Activated naive CD4-positive, alpha-beta T cell treated with anti-CD3 and anti-CD28 coated beads, Interleukin-2, amount 50 U/mL, for 72 hours (primary cell): ENCODE results near the gene SUCLG2. TPM values are rescaled to one million over a fixed set of nuclear protein-coding genes. Genes with fewer than 3 reads are reported as not detected.

Source experiments
- ATAC-seq, 2 donors: fragments of 150-1000 bp; cut with Tn5 transposase; 2 replicates each; pipeline ENCODE4 v1.10.0; 2021; ENCODE audit warnings: mild to moderate bottlenecking in 2 of 2, moderate library complexity in 2 of 2
- DNase-seq, 2 donors: peaks; one replicate each; pipeline ENCODE4 v3.0.0; 2021 to 2022; ENCODE audit warnings: low spot score in 2 of 2
- H3K27ac Mint-ChIP-seq, 2 donors: one replicate each; pipeline ENCODE4 v1.8.0; 2022; ENCODE audit warnings: mild to moderate bottlenecking in 2 of 2, mixed read lengths in 2 of 2
- H3K36me3 Mint-ChIP-seq, 2 donors: one replicate each; pipeline ENCODE4 v1.8.0; 2022; ENCODE audit warnings: mixed read lengths in 2 of 2
- H3K9me3 Mint-ChIP-seq, 2 donors: one replicate each; pipeline ENCODE4 v1.8.0; 2022; ENCODE audit warnings: mixed read lengths in 2 of 2
- total RNA-seq, 2 donors: library from RNA; stranded (reverse); gene quantifications; one replicate each; pipeline ENCODE4 v1.2.3, GENCODE V29; 2022

Gene SUCLG2
- total RNA-seq, 2 donors from 2014 or later = 48.1 to 70.6 TPM

GRCh38 chr3:67481126-67481525 lies 173.3 kb downstream of the SUCLG2 start:
- no peak for ATAC-seq
- H3K9me3 Mint-ChIP-seq = no peaks in the 10 kb centered on the region
- H3K36me3 Mint-ChIP-seq = peaks cover 32 to 40% of the 10 kb centered on the region in 2 donors
- DNase-seq = no peak
- no peak overlapping the region for H3K27ac Mint-ChIP-seq

GRCh38 chr3:67478423-67478822 lies 176.0 kb downstream of the SUCLG2 start:
- peaks cover 32 to 48% of the 10 kb centered on the region in 2 donors for H3K36me3 Mint-ChIP-seq
- no peak overlapping the region for H3K27ac Mint-ChIP-seq
- DNase-seq (no peak), ATAC-seq (no peak)
- no peaks in the 10 kb centered on the region for H3K9me3 Mint-ChIP-seq

GRCh38 chr3:67474311-67474710 lies 180.1 kb downstream of the SUCLG2 start:
- no peaks in the 10 kb centered on the region for H3K9me3 Mint-ChIP-seq
- H3K36me3 Mint-ChIP-seq = peaks cover 21 to 47% of the 10 kb centered on the region in 2 donors
- DNase-seq (no peak), ATAC-seq (no peak)
- no peak overlapping the region for H3K27ac Mint-ChIP-seq

- ATAC-seq (no peak), DNase-seq (no peak)
- H3K9me3 Mint-ChIP-seq = peaks cover 0 to 6% of the 10 kb centered on the region in 2 donors
- no peak overlapping the region for H3K27ac Mint-ChIP-seq
- H3K36me3 Mint-ChIP-seq = peaks cover 18 to 57% of the 10 kb centered on the region in 2 donors
These were observed 181.7 kb downstream of the SUCLG2 start for GRCh38 chr3:67472674-67473201.

GRCh38 chr3:67470207-67470606 lies 184.2 kb downstream of the SUCLG2 start:
- no peak for DNase-seq
- Mint-ChIP-seq H3K27ac (no peak overlapping the region), H3K36me3 (peaks cover 19 to 48% of the 10 kb centered on the region in 2 donors), H3K9me3 (peaks cover 0 to 6% of the 10 kb centered on the region in 2 donors)
- ATAC-seq = no peak

- peaks cover 0 to 6% of the 10 kb centered on the region in 2 donors for H3K9me3 Mint-ChIP-seq
- no peak for ATAC-seq
- H3K36me3 Mint-ChIP-seq = peaks cover 15 to 38% of the 10 kb centered on the region in 2 donors
- peak overlapping the region in 1 of 2 donors; percentile 84 for H3K27ac Mint-ChIP-seq
- DNase-seq = no peak
These were observed 185.9 kb downstream of the SUCLG2 start for GRCh38 chr3:67468511-67468910.

- Mint-ChIP-seq H3K27ac (no peak overlapping the region), H3K36me3 (peaks cover 18 to 23% of the 10 kb centered on the region in 2 donors), H3K9me3 (peaks cover 0 to 3% of the 10 kb centered on the region in 2 donors)
- DNase-seq = no peak
- ATAC-seq = no peak
These were observed 190.8 kb downstream of the SUCLG2 start for GRCh38 chr3:67463656-67464055.

- ATAC-seq = peak in 1 of 2 donors; percentile 30
- Mint-ChIP-seq H3K36me3 (peaks cover 6 to 19% of the 10 kb centered on the region in 2 donors), H3K27ac (peak overlapping the region; percentile 48 to 56), H3K9me3 (no peaks in the 10 kb centered on the region)
- no peak for DNase-seq
These were observed 192.2 kb downstream of the SUCLG2 start for GRCh38 chr3:67462187-67462586.

GRCh38 chr3:67461667-67462142 lies 192.7 kb downstream of the SUCLG2 start:
- peaks cover 6 to 19% of the 10 kb centered on the region in 2 donors for H3K36me3 Mint-ChIP-seq
- peak overlapping the region; percentile 29 to 48 for H3K27ac Mint-ChIP-seq
- ATAC-seq (peak in 1 of 2 donors; percentile 70), DNase-seq (no peak)
- H3K9me3 Mint-ChIP-seq = no peaks in the 10 kb centered on the region

GRCh38 chr3:67460841-67461510 lies 193.4 kb downstream of the SUCLG2 start:
- no peak for ATAC-seq
- H3K27ac Mint-ChIP-seq = peak overlapping the region in 1 of 2 donors; percentile 29
- no peaks in the 10 kb centered on the region for H3K9me3 Mint-ChIP-seq
- no peak for DNase-seq
- H3K36me3 Mint-ChIP-seq = peaks cover 6 to 22% of the 10 kb centered on the region in 2 donors

GRCh38 chr3:67459796-67460195 lies 194.6 kb downstream of the SUCLG2 start:
- H3K27ac Mint-ChIP-seq = no peak overlapping the region
- peaks cover 0 to 20% of the 10 kb centered on the region in 2 donors for H3K36me3 Mint-ChIP-seq
- ATAC-seq = no peak

GRCh38 chr3:67458896-67459530 lies 195.4 kb downstream of the SUCLG2 start:
- Mint-ChIP-seq H3K9me3 (no peaks in the 10 kb centered on the region), H3K27ac (peak overlapping the region in 1 of 2 donors; percentile 50), H3K36me3 (peaks cover 0 to 20% of the 10 kb centered on the region in 2 donors)
- DNase-seq (no peak), ATAC-seq (no peak)

More at GRCh38 chr3:67459796-67460195, 194.6 kb downstream of the SUCLG2 start:
- DNase-seq = no peak
- no peaks in the 10 kb centered on the region for H3K9me3 Mint-ChIP-seq

- peaks cover 0 to 20% of the 10 kb centered on the region in 2 donors for H3K36me3 Mint-ChIP-seq
- H3K9me3 Mint-ChIP-seq = no peaks in the 10 kb centered on the region
- ATAC-seq (no peak), DNase-seq (no peak)
- H3K27ac Mint-ChIP-seq = no peak overlapping the region
These were observed 196.0 kb downstream of the SUCLG2 start for GRCh38 chr3:67458408-67458807.

GRCh38 chr3:67453628-67454027 lies 200.8 kb downstream of the SUCLG2 start:
- no peaks in the 10 kb centered on the region for H3K9me3 Mint-ChIP-seq
- no peak overlapping the region for H3K27ac Mint-ChIP-seq
- no peak for DNase-seq

GRCh38 chr3:67450153-67450552 lies 204.3 kb downstream of the SUCLG2 start:
- H3K27ac Mint-ChIP-seq = peak overlapping the region in 1 of 2 donors; percentile 22
- H3K36me3 Mint-ChIP-seq = peaks cover 0 to 6% of the 10 kb centered on the region in 2 donors

More at GRCh38 chr3:67453628-67454027, 200.8 kb downstream of the SUCLG2 start:
- no peak for ATAC-seq
- H3K36me3 Mint-ChIP-seq = peaks cover 0 to 7% of the 10 kb centered on the region in 2 donors

GRCh38 chr3:67447393-67447792 lies 207.0 kb downstream of the SUCLG2 start:
- ATAC-seq (no peak), DNase-seq (no peak)
- Mint-ChIP-seq H3K9me3 (peaks cover 5% of the 10 kb centered on the region in 2 donors), H3K27ac (no peak overlapping the region), H3K36me3 (peaks cover 7 to 13% of the 10 kb centered on the region in 2 donors)

More at GRCh38 chr3:67450153-67450552, 204.3 kb downstream of the SUCLG2 start:
- no peaks in the 10 kb centered on the region for H3K9me3 Mint-ChIP-seq
- DNase-seq (no peak), ATAC-seq (no peak)

GRCh38 chr3:67437789-67438188 lies 216.6 kb downstream of the SUCLG2 start:
- Mint-ChIP-seq H3K36me3 (peaks cover 12 to 61% of the 10 kb centered on the region in 2 donors), H3K9me3 (peaks cover 7 to 9% of the 10 kb centered on the region in 2 donors), H3K27ac (no peak overlapping the region)
- no peak for DNase-seq
- peak; percentile 59 to 79 for ATAC-seq
